Hair follicle dermal papilla cell (primary cell): ENCODE measurements around the gene NIT2. TPM values are rescaled to one million over a fixed set of nuclear protein-coding genes. Genes with fewer than 3 reads are reported as not detected.

ENCODE experiments used
- total RNA-seq: library from RNA; depleted of rRNA; stranded (reverse); fragments of >200 nt; gene quantifications from 2 replicates; pipeline ENCODE4 v1.2.3, GENCODE V29; 2012

The NIT2 gene, protein sequence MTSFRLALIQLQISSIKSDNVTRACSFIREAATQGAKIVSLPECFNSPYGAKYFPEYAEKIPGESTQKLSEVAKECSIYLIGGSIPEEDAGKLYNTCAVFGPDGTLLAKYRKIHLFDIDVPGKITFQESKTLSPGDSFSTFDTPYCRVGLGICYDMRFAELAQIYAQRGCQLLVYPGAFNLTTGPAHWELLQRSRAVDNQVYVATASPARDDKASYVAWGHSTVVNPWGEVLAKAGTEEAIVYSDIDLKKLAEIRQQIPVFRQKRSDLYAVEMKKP
- total RNA-seq, result 20.1 and 20.5 TPM in 2 replicates

DNA sequence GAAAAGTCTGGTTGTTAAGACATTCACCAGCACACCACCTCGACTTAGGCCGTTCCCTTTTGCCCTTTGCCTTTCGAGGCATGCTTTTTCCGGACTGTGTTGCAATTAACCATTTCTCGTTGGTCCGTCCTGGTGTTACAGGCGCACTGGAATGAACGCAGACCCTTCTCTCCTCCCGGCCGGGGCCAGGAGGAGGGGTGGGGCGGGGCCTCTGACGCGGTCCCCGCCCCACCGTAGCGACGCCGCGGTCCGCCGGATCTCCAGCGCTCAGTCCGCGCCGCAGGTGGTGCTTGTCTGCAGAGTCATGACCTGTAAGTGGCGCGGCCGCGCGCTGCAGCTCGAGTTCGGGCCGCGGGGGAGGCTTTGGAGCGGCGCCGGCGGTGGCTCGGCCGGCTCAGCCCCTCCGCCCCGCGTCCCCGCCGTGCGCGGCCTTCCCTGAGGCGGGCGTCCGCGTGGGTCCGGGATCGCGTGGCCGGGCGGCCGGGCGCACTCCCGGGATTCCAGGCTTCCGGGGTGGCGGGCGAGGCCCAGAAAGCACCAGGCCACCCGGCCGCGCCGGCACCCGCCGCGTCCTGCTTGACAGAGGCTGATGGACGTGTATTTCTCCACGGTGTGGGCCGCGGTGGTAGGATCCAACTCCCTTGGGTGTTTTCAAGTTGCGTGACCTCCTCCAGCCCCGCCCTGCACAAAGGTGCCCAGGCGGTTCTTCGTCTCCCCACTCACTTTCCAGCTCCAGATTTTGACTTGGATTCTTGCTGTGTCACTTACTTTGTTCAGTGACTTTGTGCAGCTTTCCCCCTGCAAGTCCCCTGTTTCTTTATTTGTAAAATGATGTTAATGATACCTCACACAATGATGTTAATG lies at the start of gene NIT2:
Gene NIT2, plus strand, starts transcription at position 270 of the 864 bp plus-strand sequence. Its CDS starts 35 bp downstream, at position 305.

DNA sequence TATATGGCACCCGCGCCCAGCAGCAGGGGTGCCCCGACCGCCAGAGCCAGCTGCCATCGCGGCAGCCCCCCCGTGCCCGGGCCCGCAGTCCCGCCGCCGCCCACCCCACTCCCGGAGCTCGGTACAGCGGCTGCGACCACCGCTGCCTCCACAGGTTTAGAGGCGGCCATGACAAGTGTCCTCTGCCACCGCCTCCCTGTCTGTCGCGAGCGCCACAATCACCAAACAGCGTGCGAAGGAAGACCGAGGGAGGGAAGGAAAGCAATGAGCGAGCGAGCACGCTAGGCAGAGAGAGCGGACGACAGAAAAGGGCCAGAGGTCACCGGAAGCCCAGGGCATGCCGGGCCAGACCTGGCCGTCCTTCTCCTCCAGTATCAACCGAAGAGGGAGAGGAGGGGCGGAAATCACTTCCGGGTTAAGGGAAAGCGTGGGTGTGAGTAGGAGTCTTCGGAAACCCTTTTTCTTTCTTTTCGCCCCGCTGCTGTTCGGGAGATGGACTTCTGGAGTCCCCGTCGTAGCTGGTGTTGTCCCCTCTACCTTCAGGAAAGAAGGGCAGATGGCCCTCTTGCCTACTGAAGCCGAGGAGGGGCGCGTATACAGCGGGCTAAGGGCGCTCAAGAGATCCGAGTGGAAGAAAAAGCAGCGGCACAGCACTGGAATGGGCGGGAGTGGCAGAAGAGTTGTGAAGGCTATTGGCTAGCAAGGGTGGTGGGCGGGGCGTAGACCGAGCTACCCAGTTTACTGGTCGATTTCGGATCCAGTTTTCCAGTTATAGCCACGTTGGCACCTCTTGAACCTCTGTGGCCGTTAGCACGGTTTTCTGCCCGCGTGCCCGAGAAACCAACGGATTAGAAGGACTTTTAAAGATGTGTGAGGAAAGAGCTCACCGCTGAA lies 66.5 kb downstream of the NIT2 start, which contains the start of the genes LNP1 and TOMM70:
Gene LNP1, plus strand, starts transcription at position 760 of the 894 bp plus-strand sequence. CDS start 28,191 bp downstream, outside the sequence.
Gene TOMM70, minus strand, starts transcription at position 310 of the 894 bp plus-strand sequence. Its CDS starts 140 bp downstream, at position 170.

Other genes with a start within 250 kb of the NIT2 start
- 8.9 and 11.0 TPM in 2 replicates for gene FILIP1L, start 220.3 kb upstream of the NIT2 start, total RNA-seq
- 65.1 and 69.9 TPM in 2 replicates for gene TBC1D23, start 73.8 kb upstream of the NIT2 start, total RNA-seq
- gene TOMM70, start 66.3 kb downstream of the NIT2 start, total RNA-seq, result 53.3 and 54.8 TPM in 2 replicates
- gene LNP1, start 66.8 kb downstream of the NIT2 start, total RNA-seq, result 3.6 and 4.1 TPM in 2 replicates
- gene TMEM45A, start 157.9 kb downstream of the NIT2 start, total RNA-seq, result 48.7 and 62.5 TPM in 2 replicates